Bone marrow (tissue), 2 donors: ENCODE data around the gene USH1C.

Experiments
- DNase-seq, 2 donors: peaks; one replicate each; lab custom pipeline; 2025; lab: John Stamatoyannopoulos, UW

The USH1C gene

DNA sequence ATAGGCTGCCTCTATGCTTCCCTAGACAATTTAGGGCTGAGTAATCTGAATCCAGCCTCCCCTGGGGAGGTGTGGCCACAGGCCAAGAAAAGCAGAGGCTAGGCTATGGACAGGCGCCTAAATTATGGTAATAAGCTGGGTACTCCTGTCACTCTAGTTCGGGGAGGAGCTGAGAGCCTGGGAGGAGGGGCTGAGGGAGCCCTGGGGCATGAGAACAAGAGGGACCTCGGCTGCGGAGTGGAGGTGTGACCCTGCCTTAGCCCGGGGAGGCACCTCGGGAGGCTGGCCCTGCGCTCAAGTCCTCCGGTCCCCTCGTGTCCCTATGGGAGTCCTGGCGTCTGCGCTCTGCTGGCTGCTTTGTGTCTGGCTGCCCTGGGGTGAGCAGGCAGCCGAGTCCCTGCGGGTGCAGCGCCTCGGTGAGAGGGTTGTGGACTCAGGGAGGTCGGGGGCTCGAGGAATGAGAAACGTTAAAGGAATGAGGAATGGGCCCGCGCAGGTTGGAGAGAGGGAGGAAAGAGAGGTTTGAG lies 2.9 kb upstream of the USH1C start, which contains the start of gene OTOG:
Gene OTOG, plus strand, starts transcription at position 209 of the 527 bp plus-strand sequence. Its CDS starts 114 bp downstream, at position 323.
- no peak for DNase-seq

DNA sequence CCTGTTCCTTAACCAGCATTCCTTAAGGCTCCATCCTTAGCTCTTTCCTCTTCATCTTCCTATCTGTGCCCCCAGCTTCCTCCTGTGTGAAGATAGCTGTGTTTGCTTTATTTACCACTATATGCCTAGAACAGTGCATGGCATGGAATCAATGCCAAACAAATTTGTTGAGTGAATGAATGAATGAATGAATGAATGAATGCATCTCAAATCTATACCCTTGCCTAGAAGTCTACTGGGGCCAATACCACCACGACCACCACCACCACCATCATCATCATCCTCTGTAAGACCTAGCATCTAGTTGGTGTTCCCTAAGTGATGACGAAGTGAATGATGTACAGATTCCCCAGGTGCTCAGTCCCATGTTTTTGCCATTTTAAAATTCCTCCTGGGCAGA lies 2.0 kb upstream of the USH1C start:
- DNase-seq = no peak

DNA sequence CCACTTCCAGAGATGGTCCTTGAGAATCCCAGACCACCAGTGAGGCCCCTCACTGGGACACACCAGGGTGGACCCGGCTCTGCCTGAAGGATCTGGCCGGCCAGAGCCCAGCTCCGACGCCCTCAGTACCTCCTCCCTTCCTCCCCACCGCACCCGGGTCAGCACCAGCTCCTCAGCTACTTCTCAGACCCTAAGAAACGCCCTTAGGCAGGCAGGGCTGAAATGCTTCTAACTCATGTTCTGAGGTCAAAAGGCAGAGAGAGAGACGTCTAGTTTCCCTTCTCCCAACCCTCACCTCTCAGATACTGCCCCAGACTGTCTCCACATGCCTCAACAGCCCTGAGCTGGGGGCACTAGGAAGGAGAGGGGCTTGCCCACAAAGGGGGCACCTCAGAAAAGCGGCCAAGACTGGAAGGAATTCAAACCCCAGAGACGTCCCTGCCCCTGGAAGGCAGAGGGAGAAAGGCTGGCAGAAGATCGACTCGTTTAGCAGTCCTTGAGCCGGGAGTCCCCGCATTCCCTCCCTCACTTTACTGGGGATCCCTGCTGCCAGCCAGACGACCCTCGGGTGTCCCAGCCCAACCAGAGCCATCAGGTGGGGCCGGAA lies 539 bp downstream of the USH1C start:
- no peak for DNase-seq

DNA sequence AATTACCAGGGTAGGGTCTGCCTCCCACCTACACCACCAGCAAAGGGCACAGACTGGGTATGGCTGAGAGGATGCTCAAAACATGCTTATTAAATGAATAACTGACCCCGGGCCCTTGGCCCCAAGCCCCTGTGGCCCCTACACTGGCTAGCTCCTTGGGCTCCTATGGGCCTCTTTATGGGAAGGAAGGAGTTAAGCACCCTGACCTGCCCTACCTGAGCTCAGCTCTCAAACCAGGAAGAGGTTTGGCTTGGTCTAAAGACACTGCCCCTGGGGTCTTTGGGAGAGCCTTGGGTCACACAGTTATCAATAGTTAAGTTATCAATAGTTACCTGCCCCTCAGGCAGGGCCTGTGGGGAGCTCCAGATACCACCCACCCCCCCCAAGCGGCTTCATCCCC lies 1.2 kb downstream of the USH1C start:
- DNase-seq = no peak

DNA sequence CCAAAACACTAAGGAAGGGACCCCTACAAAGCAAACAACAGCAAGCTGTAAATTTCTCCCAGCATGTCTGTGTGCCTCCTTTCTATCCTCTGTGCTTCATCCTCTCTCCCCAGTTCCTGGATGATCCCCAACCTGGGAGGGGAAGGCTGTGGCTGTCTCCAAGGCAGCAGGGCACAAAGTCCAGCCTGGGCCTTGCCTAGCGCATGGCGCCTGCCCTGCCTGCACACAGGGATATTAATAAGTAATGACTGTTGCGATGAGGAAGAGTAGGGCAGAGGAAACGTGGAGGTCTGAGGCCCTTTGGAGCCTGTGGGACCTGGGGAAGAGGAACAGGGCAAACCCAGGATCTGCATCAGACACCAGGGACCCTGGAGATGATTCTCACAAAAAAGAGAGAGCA lies 2.0 kb downstream of the USH1C start:
- no peak for DNase-seq

DNA sequence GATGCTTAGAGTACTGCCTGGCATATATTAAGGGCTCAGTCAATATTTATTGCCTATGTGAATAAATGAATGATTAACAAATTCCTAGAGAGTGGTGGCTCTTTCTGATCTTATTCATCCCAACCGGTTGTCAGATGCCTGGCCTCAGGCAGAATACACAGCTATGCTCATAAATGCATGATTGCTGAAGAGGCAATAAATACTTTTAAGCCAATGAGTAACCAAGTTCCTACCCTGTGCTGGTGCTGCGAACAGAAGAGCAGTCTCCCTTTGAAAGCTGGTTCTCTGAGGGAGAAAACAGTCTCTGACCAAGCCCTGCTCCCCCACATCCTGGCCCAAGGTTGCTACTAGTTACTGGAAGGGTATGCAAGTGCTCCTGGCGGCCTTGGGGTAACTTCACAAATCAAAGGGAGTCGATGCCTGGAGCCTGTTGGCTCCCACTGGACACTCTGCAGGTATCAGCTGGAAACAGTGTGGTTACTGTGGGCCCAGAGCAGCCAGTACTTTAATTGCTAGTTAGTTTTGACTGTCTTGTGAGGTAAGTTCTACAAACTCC lies 2.8 kb downstream of the USH1C start:
- no peak for DNase-seq

DNA sequence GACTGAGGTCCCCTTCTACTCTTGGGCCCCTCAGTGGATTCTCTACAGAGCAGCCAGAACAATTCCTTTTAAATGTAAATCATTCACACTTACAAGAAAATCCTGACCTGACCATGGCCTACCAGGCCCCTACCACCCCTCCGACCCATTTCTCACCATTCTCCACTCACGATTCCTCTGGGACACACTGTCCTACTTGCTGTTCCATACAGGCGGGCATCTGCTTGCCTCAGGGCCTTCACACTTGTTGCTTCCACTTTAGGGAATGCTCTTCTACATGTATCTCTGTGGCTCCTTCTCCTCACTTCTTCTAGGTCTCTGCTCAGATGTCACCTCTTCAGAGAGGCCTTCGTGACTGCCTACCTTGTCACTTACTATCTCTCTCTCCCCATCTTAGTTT lies 3.4 kb downstream of the USH1C start:
- DNase-seq = no peak

DNA sequence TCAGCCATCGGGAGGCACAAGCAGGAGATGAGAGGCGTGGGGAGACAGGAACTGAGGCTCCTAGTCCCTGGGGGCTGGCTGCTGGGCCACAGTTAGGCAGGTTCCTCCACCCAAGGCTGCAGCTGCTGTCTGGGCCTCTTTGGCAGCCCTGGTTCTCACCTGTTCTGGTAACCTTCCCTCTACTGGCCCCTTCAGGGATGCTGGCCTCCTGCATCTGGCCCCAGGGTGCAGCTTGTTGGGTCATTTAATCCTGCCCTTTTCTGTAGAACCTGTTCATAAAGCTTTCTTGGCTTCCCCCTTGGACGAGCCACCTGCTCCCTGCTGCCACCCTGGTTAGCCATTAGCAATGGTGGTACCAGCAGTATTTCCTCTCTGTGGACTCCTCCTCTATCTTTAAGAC lies 5.5 kb downstream of the USH1C start:
- DNase-seq = no peak

DNA sequence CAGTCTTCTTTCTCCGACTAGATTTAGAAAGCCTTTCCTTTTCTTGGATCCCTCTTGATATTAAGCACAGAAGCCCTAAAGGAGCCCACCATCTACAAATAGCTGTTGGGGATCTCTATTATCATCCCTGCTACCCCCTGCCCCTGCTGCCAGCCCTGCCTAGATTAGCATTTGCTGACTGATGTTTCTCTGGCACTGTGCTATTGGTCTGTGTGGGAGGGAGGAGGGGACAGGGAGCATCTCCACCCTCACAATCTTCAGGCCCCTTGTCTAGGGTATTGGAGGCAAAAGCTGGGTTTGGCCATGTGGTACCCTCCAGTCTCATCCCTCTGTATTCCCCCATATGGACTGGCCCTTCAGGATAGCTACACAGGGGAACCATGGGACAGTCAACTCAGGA lies 6.2 kb downstream of the USH1C start:
- DNase-seq = no peak

DNA sequence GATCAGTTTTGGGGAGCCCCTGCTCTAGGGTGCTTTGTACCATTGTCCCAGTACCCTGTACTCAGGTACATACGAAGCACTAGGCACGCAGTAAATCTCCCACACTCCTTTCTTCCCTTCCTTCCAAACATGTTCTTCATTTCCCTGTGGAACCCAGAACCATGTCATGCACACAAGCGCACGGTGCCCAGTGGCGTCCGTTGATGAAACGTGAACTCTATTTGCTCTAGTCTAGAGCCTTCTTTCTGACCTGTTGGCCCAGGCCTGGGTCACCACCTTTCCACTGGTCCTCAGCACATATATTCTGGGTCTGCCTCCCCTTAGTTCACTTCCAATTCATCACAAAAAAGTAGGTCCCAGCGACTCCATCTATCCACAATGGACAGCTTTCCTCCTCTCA lies 7.0 kb downstream of the USH1C start:
- DNase-seq = no peak

DNA sequence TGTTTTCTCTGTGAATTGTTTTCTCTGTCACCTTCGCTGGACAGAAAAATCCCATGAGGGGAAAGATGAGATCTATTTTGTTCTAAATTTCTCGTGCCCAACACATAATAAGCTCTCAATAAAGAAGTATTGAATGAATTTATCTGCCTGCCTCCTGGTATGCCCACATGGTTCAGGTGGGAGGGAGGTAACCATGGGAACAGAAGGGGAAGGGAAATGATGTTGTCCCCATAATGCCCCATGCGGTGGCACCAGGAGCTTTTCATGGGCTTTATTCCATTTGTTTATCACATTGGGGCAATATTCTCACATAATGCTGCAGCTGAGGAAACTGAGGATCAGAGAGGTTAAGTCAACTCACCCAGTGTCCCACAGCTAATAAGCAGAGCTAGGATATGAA lies 8.7 kb downstream of the USH1C start:
- no peak for DNase-seq

DNA sequence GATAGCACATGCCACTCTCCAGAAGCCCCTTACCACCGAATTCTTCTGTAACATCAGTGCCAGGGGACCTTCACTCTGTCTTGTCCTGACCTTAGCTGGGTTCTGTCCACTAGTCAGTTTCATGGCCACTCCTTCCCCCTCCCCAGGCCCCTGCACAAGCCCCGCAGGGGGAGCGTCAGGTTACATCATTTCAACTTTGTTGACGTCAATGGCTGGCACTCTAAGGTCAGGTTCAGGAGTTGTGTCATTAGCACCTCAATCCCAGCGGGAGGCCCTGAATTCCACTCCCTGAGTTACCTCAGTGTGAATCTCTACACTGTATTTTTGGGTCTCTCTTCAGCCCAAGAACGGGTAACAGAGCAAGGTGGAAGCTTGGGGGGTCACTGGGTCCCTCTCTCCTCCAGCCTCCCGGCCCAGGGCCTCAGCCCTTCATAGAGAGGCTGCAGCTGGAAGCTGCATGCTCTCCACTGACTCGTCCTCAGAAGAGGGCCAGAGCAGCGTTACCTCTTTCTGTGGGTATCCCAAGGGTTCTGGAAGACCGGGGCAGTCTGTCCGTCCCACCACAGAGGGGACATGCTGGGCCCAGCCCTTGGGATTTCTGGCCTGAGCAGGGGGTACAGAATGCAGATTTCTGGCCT lies 10.3 kb downstream of the USH1C start:
- no peak for DNase-seq

DNA sequence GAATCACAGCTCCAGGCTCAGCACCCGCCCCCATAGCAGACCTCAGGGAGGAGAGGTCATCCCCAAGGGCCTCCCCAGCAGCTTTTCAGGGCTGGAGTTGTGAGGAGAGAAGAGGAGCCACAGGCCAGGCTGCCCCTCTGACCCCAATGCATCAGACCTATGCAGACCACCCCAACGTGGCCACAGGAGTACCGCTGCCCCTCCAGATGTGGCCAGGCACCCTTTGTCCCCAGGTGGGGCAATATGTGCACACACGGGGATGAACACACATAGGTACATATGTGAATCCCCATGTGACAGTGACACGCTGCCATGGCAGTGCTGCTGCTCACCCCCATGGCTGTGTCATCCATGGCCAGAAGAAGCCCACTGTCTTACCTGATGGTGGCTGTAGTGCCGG lies 10.9 kb downstream of the USH1C start:
- no peak for DNase-seq

DNA sequence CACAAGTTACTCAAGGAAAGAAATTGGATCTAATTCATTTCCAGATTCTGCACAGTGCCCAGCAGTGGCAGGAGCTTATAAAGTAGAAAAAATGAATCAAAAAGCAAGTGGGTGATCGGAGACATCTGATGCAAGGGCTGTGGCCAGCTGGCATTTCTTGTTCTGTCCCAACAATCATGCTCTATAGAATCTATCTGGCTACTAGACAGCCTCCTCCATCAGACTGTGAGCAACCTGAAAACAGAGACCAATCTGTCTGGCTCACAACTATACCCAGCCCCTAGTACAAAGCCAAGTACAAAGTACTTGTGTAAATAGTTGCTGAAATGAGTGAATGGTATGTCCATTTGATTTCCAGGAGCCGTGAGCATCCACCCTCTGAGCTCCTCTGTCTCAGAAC lies 11.4 kb downstream of the USH1C start:
- DNase-seq = no peak

DNA sequence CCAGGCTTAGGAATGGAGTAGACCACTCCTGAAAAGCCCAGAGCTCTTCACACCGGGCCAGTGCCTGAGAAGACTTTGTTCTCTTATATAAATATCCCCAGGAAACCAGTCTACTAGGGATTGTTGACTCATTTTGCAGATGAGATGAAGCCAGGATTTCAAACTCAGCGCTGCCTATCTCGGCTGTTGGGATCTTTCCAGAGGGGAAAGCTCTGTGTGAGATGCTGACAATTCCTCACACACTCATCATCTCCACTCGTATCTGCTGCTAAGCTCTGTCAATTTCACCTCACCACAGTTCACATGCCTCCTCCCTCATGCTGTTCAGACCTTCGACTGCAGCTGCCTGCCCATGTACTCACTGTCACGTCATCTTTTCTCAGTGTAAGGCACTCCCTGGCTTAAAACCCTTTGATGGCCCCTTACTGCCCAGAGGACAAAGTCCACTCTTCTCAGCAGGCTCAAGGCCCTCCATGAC lies 12.5 kb downstream of the USH1C start:
- no peak for DNase-seq

DNA sequence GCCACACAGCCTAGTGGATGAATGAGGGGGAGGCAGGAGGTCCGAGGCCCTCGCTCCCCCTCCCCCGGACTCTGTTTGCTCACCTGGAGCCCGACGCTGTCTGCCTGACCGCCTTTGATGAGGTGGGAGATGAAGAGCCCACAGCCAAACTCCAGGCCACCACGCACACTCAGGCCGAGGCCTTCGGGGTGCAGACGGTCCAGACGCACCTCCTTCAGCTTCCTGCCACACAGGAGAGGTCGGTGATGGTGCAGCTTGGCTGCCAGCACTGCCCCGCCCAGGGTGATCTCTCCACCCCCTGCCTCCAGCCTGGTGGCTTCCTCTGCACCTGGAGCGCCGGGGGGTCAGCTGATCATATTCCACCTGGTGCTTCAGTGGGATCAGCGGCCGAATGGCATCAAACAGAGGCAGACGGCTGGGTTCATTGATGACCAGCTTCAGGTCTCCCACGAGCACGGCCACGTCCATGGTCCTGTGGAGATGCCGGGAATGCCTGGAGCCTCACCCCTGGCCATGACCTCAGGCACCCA lies 13.1 kb downstream of the USH1C start:
- DNase-seq = no peak

DNA sequence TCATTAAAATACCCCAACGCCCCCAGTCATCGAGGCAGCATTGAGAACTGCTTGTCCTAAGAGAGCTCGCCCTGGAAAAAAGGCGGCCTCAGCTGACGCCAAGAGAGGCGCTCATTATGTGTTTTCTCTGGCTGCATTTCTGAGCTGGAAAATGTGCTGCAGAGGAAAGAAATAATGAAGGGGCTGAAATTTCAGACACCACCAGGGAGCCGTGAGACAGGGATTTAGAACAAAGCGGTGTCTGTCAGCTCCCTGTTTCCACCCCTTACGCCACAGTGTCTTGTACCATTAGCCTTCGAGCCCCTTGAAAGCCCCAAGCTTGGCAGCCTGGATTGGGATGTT lies 14.4 kb downstream of the USH1C start:
- no peak for DNase-seq

DNA sequence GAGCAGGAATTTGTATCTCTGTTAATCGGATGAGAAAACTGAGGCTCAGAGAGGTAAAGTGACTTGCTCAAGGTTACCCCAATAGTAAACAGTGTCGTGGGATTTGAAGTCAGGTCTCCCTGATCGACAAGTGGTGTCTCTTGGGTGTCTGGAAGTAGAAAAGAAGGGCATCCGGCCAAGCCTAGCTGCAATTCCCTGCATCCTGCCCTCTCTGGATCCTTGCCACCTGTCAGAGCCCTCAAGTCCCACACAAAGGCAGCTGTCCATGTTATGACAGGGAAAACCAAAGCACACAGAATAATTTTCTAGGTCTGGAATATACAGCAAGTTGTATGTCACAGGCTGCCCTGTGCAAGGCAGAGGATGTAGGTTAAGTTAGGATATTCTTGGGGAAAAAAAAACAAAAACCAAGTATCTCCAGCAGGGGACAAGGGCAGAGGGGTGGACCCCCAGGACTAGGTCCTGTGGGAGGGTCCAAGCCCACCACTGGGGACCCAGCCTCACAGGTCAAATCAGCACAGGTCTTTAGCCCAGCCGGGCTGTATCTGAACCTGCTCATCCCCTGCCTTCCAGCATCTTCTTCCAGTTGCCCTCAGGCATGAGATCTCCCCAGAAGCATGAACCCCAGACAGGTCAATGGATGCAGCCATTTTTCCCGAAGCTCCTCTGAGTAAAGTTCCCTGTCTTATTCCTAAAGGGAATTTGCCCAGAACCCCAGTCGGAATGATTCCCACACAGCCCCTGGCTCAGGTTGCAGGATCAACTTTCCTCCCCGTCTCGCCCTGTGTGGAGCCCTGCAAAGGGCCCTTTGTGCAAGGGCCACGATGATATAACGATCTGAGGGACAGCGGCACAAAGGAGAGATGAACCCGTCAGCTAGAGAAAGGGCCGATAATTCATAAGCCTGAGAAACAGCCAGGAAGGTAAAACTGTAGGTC lies 15.0 kb downstream of the USH1C start:
- no peak for DNase-seq

DNA sequence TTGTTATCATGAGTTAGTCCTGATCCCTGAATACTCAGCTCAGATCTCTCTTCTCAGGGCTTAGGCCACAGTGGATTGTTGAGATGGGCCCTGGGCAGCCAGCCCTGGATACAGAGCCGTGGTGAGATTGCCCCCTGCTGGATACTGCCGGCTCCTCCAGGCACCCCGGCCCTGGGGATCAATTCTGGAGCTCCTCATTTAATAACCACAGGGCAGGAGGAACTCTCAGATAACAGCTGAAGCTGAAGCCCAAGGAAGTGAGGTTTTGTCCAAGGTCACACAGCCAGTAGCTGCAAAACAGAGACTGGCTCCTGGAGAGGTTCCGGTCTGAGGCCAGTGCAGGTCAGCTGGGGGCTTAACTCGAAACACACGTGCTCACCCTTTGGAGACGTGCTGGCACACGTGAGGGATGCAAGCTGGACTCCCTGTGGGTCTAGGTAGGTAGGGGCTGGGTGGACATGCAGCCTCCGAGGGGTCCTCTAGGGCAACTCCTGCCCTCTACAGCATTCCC lies 16.0 kb downstream of the USH1C start:
- DNase-seq = no peak

DNA sequence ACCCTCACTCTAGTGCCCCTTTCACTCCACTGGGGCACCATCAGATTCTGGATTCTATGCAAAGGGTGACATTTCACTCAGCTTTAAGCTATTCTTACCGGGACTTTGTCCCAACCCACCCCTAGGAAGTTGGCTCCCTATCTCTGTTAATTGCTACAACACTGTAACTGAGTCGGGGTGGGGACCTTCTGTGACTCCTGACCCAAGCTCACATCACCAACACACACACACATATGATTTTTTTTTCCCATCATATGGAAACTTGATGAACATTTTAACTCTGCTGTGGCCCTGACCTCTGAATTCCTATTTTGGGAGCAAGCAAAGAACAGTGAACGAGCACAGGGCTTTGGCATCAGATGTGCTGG lies 16.6 kb downstream of the USH1C start:
- no peak for DNase-seq

DNA sequence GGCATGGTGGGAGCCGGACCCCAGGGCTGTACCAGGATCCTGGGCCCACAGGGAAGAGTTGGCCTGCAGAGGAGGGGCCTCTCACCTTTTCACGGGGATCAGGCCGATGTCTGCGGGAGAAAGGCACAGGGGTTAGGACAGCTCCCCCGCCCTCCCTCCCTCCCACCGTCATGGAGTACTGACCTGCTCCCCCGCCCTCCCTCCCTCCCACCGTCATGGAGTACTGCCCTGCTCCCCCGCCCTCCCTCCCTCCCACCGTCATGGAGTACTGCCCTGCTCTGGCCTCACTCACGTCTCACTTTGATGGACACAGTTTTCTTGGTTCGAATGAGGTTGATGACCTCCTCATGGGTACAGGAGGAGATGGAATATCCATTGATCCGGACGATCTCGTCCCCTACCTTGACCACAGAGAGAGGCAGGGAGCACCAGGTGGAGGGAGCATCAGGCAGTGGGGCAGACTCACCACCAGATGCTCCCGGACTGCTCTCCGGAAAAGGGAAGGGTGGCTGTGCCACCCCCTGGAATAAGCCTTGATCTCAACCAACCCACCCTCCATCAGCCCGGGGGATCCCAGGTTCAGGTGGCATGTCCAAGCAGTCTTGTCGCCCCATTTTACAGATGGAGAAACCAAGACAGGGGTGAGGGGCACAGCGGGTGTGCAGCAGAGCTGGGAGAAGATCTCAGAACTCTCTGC lies 17.1 kb downstream of the USH1C start:
- DNase-seq = no peak
